D341Med (cell line): ENCODE results near the gene UCKL1.
"Not testable (repeated sequence)": the region's sequence is repeated elsewhere in the genome, so short reads cannot be mapped to it uniquely, and the experiment has no call there.

Experiments
- DNase-seq: peaks from one replicate; pipeline ENCODE4 v3.0.0; 2012; ENCODE audit warnings: low spot score

The UCKL1 gene

DNA sequence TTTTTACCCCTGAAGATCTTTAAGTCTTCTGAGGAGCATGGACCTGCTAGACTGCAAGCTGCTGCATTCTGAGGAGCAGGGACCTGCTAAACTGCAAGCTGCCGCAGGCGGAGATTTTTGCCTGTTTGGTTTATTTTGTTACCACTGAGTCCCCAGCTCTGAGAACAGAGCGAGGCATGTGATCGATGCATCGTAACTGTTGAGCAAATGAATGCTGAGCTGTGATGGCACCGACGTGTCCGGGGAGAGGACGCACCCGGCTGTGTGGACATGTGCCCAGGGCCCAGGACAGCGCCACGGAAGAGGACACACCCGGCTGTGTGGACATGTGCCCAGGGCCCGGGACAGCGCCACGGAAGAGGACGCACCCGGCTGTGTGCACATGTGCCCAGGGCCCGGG is 37.1 kb downstream of the UCKL1 start:
- no peak for DNase-seq

- DNase-seq = no peak
Observed at GRCh38 chr20:63917811-63918210, 38.4 kb downstream of the UCKL1 start.

GRCh38 chr20:63916371-63916939 is 39.8 kb downstream of the UCKL1 start:
- DNase-seq = not testable (repeated sequence)

- DNase-seq = no peak
Observed at GRCh38 chr20:63915471-63915870, 40.7 kb downstream of the UCKL1 start.

DNA sequence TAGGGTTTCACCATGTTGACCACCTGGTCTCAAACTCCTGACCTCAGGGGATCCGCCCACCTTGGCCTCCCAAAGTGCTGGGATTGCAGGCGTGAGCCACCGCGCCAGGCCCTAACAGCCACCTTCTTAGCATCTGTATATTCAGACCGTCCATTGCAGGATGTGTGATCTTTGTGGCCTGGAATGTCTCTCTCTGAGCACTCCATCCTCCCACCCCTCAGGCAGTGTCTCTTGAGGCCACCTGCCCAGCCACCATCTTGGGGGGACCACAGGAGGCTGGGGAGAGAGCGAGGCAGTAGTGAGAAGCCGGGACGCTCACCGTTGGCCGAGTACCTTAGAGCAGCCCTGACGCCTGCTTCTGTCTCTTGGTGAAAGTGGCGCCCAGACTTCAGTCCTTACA is 42.4 kb downstream of the UCKL1 start:
- no peak for DNase-seq

GRCh38 chr20:63911176-63911575 is 45.0 kb downstream of the UCKL1 start:
- no peak for DNase-seq

- no peak for DNase-seq
Observed at GRCh38 chr20:63908008-63908682, 48.1 kb downstream of the UCKL1 start.

DNA sequence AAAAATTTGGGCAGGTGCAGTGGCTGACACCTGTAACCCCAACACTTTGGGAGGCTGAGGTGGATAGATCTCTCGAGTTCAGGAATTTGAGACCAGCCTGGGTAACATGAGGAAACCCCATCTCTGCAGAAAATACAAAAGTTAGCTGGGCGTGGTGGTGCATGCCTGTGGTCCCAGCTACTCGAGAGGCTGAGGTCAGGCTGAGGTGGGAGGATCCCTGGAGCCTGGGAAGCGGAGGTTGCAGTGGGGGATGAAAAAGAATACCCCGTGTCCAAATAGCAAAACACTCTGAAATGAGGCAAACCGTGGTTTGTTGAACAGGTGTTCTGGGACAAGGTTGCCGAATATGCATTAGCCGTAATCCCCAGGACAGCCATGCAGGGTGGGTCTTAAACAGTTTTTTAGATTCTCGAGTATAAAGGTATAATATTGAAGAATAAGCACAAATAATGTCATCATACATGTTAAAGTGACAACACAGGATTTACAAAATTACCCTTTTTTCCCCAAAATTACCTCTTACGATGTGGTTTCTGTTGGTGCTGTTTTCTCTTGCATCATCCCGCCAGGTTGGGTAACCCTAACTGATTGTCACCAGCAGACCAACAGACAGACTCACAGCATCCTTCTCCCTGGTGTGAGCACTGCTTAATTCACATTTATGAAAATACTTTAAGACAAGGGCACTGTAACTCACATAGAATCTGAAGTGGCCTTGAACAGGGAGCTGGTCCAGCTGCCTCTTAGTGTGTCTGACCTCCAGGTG is 52.2 kb downstream of the UCKL1 start:
- no peak for DNase-seq

GRCh38 chr20:63900413-63900812 is 55.8 kb downstream of the UCKL1 start:
- DNase-seq = no peak

- peak; percentile 70 for DNase-seq
Observed at GRCh38 chr20:63898882-63899558, 57.2 kb downstream of the UCKL1 start.

- DNase-seq = no peak
Observed at GRCh38 chr20:63897978-63898561, 58.1 kb downstream of the UCKL1 start.

DNA sequence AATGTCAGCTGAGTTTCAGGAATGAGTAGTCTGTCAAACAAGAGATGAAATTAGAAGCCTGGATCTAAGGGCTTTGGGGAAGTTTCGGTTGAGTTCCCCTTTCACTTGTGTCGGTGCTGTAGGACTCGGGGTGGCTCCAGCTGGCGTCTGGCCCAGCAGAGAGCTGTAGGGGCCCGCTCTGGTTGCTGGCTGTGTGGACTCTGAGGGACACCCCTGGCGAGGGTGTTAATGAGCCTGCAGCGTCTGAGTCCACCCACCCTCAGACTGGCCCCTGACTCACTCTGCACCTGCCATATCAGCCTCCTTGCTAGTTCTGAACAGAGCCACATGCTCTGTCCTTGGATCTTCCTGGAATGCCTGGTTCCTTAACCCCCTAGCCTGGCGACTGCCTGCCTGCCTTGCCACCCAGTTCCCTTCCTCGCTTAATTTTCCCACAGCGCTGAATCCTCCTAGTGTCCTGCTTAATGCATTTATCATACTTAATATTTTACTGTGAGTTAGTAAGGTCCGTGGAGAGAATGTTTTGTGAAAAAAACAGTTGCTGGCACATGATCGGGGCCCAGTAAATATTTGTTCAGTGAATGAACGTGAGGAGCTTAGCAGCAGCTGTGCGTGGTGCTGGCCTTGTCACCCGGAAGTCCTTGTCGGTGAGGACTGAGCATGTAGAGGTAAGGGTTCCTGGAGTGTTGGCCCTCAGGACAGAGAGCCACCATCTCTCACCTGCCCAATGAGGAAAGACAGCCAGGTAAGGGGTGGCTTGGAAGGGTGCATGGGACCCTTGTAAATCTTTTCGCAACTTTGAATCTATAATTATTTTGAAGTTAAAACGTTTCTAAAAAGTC is 59.7 kb downstream of the UCKL1 start:
- peak; percentile 27 for DNase-seq

DNA sequence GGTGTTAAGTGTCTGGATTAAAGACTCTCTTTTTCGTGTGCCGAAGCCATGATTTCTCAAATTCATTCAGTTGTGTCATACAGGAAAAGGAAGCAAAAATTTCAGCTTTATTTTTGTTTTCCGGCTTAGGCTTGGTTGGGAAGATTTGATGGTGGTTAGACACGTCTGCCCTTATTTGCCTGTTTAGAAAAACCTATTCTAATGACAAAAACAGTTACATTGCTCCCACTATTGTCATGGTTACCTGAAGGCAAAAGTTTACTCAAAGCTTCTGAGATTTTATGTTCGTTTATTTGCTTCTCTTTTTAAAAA is 60.3 kb downstream of the UCKL1 start:
- no peak for DNase-seq

GRCh38 chr20:63895202-63895951 is 60.8 kb downstream of the UCKL1 start:
- DNase-seq = no peak

- peak; percentile 100 for DNase-seq
Observed at GRCh38 chr20:63894358-63895201, 61.6 kb downstream of the UCKL1 start, which contains the start of gene DNAJC5. TSS of gene DNAJC5 (plus strand) at chr20:63895126. CDS start at chr20:63928346, 33,220 bp downstream.

DNA sequence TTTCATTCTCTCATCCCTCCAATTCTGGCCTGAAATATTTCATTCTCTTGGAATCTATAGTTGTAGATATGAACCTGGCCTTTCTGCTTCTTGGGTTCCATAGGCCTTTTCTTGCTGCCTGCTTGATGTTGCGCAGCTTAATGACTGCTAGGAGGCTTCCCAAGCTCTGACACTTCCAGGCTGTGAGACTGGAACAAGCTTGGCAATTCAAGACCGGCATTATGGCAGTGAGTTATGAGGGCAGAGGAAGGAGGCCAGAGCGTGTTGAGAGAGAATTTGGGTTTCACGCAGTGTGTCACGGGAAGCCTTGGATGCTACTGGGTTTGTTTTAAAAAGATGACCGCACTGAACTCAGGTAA is 62.2 kb downstream of the UCKL1 start:
- DNase-seq = no peak

GRCh38 chr20:63892402-63892801 is 63.8 kb downstream of the UCKL1 start:
- no peak for DNase-seq

DNA sequence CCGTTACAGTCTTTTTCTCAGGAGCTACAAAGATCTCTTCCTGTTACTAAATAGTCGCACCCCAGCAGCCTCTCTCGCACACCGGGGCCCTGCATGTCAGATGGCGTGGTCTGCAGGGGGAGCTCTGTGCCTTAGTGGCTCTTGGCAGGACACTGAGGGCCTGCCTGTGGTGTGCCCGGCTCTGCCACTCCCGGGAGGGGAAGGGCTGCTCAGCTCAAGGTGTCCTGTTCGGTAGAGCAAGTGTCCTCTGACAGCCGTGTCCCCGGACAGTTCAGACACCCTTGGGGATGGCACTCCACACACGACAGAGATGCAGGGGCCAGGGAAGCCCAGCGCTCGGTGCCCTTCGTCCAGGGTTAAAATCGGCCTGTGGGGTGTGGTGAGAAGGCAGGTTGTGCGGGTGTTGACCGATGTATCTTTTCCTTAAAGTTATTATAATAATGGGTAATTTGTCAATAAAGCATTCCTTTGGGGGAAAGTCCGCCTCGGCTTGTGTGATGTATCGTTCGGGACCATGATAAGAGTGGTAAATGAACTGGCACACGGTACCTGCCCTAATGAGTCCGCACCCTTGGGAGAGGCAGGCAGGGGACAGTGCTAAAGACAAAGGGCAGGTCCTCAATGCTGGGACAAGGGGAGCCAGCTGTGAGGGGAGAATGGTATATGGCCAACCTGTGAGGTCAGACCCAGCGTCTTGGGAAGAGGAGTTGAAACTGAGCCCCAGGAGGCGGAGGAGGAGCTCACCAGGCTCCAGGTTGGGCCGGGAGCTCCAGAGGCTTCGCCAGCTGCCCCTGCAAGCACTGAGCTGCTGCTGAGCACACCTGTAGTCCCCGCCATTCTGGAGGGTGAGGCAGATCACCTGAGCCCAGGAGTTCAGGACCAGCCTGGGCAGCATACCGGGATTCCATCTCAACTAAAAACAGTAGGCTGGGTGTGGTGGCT is 64.9 kb downstream of the UCKL1 start:
- DNase-seq = no peak

GRCh38 chr20:63890616-63891015 is 65.6 kb downstream of the UCKL1 start:
- DNase-seq = no peak
